GM12878 (cell line): ENCODE results near the gene SLAIN2. TPM values are rescaled to one million over a fixed set of nuclear protein-coding genes. Genes with fewer than 3 reads are reported as not detected.

ENCODE experiments used
- ATAC-seq: fragments of 200-7000 bp; cut with Tn5 transposase; 3 replicates; pipeline ENCODE4 v1.9.1; 2020; ENCODE audit warnings: mild to moderate bottlenecking, moderate library complexity
- BruUV-seq: library from RNA; stranded (reverse); fragments of 400-500 nt; replicated peaks from 2 replicates; lab custom pipeline; 2021; lab: Mats Ljungman, UMichigan
- CTCF ChIA-PET: fragments of 300-600 bp; sonication (Branson Sonifier 250); formaldehyde crosslinking; extraction: SDS; loops from one replicate; lab custom pipeline; 2021; ENCODE audit warnings: inconsistent platforms; lab: Yijun Ruan, JAX
- POLR2A ChIA-PET: fragments of 350-600 bp; formaldehyde crosslinking; extraction: SDS; loops from one replicate; lab custom pipeline; 2021; ENCODE audit warnings: inconsistent platforms; lab: Charles Lee
- RAD21 ChIA-PET: fragments of 300-600 bp; sonication (Branson Sonifier 250); formaldehyde crosslinking; loops from one replicate; lab custom pipeline; 2023; ENCODE audit warnings: antibody characterized with exemption; ENCODE audit not compliant: unreplicated experiment; lab: Charles Lee
- SMC1A ChIA-PET: fragments of 300-600 bp; sonication (Branson Sonifier 250); formaldehyde crosslinking; loops from one replicate; lab custom pipeline; 2023; ENCODE audit not compliant: unreplicated experiment, uncharacterized antibody; lab: Charles Lee
- DNase-seq: peaks from one replicate; pipeline ENCODE4 v3.0.0-alpha.2; 2011; ENCODE audit warnings: low read depth, low spot score
- FAIRE-seq: peaks from 3 replicates; lab custom pipeline; 2011; peaks lifted over from hg19 to GRCh38; lab: Jason Lieb, UNC
- H2AFZ ChIP-seq: 2 replicates; pipeline ENCODE4 v1.6.0; 2011; ENCODE audit warnings: low read depth, low read length, control low read depth; ENCODE audit not compliant: control insufficient read depth
- H3K27ac ChIP-seq: 2 replicates; pipeline ENCODE4 v1.5.1; 2011; ENCODE audit warnings: control low read depth; ENCODE audit not compliant: control insufficient read depth, insufficient read depth
- H3K27me3 ChIP-seq, 2 experiments: replicated peaks in 1 of 2; 2 replicates each; pipeline versions ENCODE4 v1.6.0 to v1.6.1; 2011; ENCODE audit warnings: low read length in 1 of 2; ENCODE audit not compliant: control insufficient read depth in 2 of 2, insufficient read depth in 2 of 2
- H3K36me3 ChIP-seq, 2 experiments: 2 replicates each; pipeline ENCODE4 v1.5.1; 2011; ENCODE audit warnings: low read length in 1 of 2; ENCODE audit not compliant: control insufficient read depth in 2 of 2, insufficient read depth in 2 of 2
- H3K4me1 ChIP-seq: 2 replicates; pipeline ENCODE4 v1.6.1; 2011; ENCODE audit warnings: mild to moderate bottlenecking, low read length, moderate library complexity, mixed read lengths; ENCODE audit not compliant: control insufficient read depth, insufficient read depth
- H3K4me2 ChIP-seq: 2 replicates; pipeline ENCODE4 v1.6.0; 2011; ENCODE audit warnings: control low read depth; ENCODE audit not compliant: control insufficient read depth, insufficient read depth
- H3K4me3 ChIP-seq: fragments of 200-600 bp; sonication (generic); 2 replicates; pipeline ENCODE4 v1.5.1; 2016
- H3K79me2 ChIP-seq: 2 replicates; pipeline ENCODE4 v1.6.0; 2011; ENCODE audit warnings: low read length; ENCODE audit not compliant: control insufficient read depth, insufficient read depth
- H3K9ac ChIP-seq: 2 replicates; pipeline ENCODE4 v1.8.0; 2011; ENCODE audit warnings: low read length, control low read depth, mixed read lengths; ENCODE audit not compliant: control insufficient read depth, insufficient read depth
- H3K9me3 ChIP-seq: replicated peaks from 3 replicates; pipeline ENCODE4 v1.5.1; 2011; ENCODE audit warnings: mild to moderate bottlenecking, low read length; ENCODE audit not compliant: control insufficient read depth, insufficient read depth
- H4K20me1 ChIP-seq: 2 replicates; pipeline ENCODE4 v1.6.0; 2011; ENCODE audit not compliant: control insufficient read depth, insufficient read depth
- CHD2 ChIP-seq: IDR thresholded peaks from 2 replicates; pipeline ENCODE4 v1.6.1; 2011; ENCODE audit warnings: low read depth, low read length, improper control_type of control experiment, borderline replicate concordance
- CREB1 ChIP-seq: IDR thresholded peaks from 2 replicates; pipeline ENCODE4 v1.6.1; 2012; ENCODE audit warnings: low read depth, mild to moderate bottlenecking, inconsistent platforms
- ESRRA ChIP-seq: IDR thresholded peaks from 2 replicates; pipeline ENCODE4 v1.6.1; 2012; ENCODE audit warnings: mild to moderate bottlenecking, low read length, improper control_type of control experiment
- IKZF1 ChIP-seq: fragments of 450-650 bp; conservative IDR thresholded peaks from 2 replicates; pipeline ENCODE4 v1.6.1; 2017; ENCODE audit warnings: antibody characterized with exemption, mild to moderate bottlenecking
- JUND ChIP-seq: IDR thresholded peaks from 2 replicates; pipeline ENCODE4 v1.6.1; 2012; ENCODE audit warnings: low read depth, mild to moderate bottlenecking, low read length, improper control_type of control experiment, moderate library complexity
- NFIC ChIP-seq: IDR thresholded peaks from 2 replicates; pipeline ENCODE4 v1.6.1; 2012; ENCODE audit warnings: low read depth, mild to moderate bottlenecking, inconsistent platforms, low read length, moderate library complexity
- NR2F1 ChIP-seq: fragments of 450-650 bp; conservative IDR thresholded peaks from 2 replicates; pipeline ENCODE4 v1.6.1; 2017; ENCODE audit warnings: mild to moderate bottlenecking
- PAX5 ChIP-seq: IDR thresholded peaks from 2 replicates; pipeline ENCODE4 v1.6.1; 2011; ENCODE audit warnings: low read depth, low read length, borderline replicate concordance
- PKNOX1 ChIP-seq: fragments of 450-650 bp; IDR thresholded peaks from 2 replicates; pipeline ENCODE4 v1.6.1; 2016; ENCODE audit warnings: mild to moderate bottlenecking
- POLR2AphosphoS5 ChIP-seq: IDR thresholded peaks from 2 replicates; pipeline ENCODE4 v1.6.1; 2011; ENCODE audit warnings: mild to moderate bottlenecking, low read length, inconsistent platforms
- RB1 ChIP-seq: fragments of 450-650 bp; formaldehyde crosslinking; IDR thresholded peaks from 2 replicates; pipeline ENCODE4 v1.6.1; 2017; ENCODE audit warnings: mild to moderate bottlenecking, borderline replicate concordance
- SREBF2 ChIP-seq: IDR thresholded peaks from 2 replicates; pipeline ENCODE4 v1.6.1; 2012; ENCODE audit warnings: mild to moderate bottlenecking, low read length
- TBL1XR1 ChIP-seq: IDR thresholded peaks from 2 replicates; pipeline ENCODE4 v1.6.1; 2012; ENCODE audit warnings: low read depth, low read length, improper control_type of control experiment
- ZNF384 ChIP-seq: IDR thresholded peaks from 2 replicates; pipeline ENCODE4 v1.6.1; 2012; ENCODE audit warnings: low read depth, mild to moderate bottlenecking, low read length, improper control_type of control experiment, borderline replicate concordance
- ZNF687 ChIP-seq: fragments of 450-650 bp; IDR thresholded peaks from 2 replicates; pipeline ENCODE4 v1.6.1; 2017; ENCODE audit warnings: mild to moderate bottlenecking, moderate library complexity
- WGBS: methylation state at CpG from one replicate; pipeline ENCODE4 v1.1.6; 2016; ENCODE audit warnings: low lambda C conversion rate; ENCODE audit not compliant: insufficient replicate concordance, insufficient coverage; ENCODE audit errors: missing lambda C conversion rate; 5-methylcytosine and 5-hydroxymethylcytosine counted together
- in situ Hi-C: fragments of 300-500 bp; cut with MboI; formaldehyde crosslinking; loops from 9 replicates; pipeline ENCODE4 v1.14.3; 2018; ENCODE audit warnings: mixed read lengths
- intact Hi-C: fragments of 100-400 bp; cut with micrococcal nuclease; formaldehyde crosslinking; loops from one replicate; pipeline ENCODE4 v1.14.2; 2022; ENCODE audit not compliant: unreplicated experiment
- polyA plus RNA-seq, 11 experiments: library from polyadenylated mRNA; depleted of rRNA in 4 of 11; unstranded in 6 of 11; stranded (reverse) in 5 of 11; fragments of >200 nt; fragmentation: Nextera tagmentation in 4 of 11; fragmentation: Illumina TruSeq in 1 of 11; extraction: Ambion mirVana in 4 of 11; extraction: Trizol in 1 of 11; gene quantifications; 1 replicate in 1 of 11; 2 replicates in 10 of 11; pipeline versions ENCODE4 v1.2.1 to v1.2.3, GENCODE V29; 2011 to 2016; ENCODE audit warnings: inconsistent platforms in 2 of 11, missing spikeins in 2 of 11, low read depth in 1 of 11
- total RNA-seq, 4 experiments: library from RNA; depleted of rRNA in 3 of 4; stranded (reverse); fragments of >200 nt in 3 of 4; fragmentation: Illumina TruSeq in 1 of 4; extraction: Trizol in 1 of 4; gene quantifications; 2 replicates each; pipeline versions ENCODE4 v1.2.1 to v1.2.3, GENCODE V29; 2013 to 2021
- TF ChIP-seq, protein P1 (sequence below), 3 experiments: IDR thresholded peaks in 2 of 3; conservative IDR thresholded peaks in 1 of 3; 2 replicates each; pipeline ENCODE4 v1.5.1; 2011; ENCODE audit warnings: low read depth in 3 of 3, low read length in 3 of 3, mild to moderate bottlenecking in 3 of 3, control low read depth in 2 of 3, moderate library complexity in 2 of 3, inconsistent platforms in 1 of 3, mixed read lengths in 1 of 3; ENCODE audit not compliant: control insufficient read depth in 2 of 3, insufficient read depth in 1 of 3; ENCODE audit errors: extremely low read depth in 1 of 3
- TF ChIP-seq, protein P2 (sequence below): fragments of 450-650 bp; IDR thresholded peaks from 2 replicates; pipeline ENCODE4 v1.6.1; 2014; ENCODE audit warnings: mild to moderate bottlenecking

SLAIN2 gene
- total and polyA plus RNA-seq, 10 of the 15 experiments (the other 5 are each of a cell fraction or from before 2014, with no cell fraction given), result 4.3 to 96.6 (median 25.4) TPM

DNA sequence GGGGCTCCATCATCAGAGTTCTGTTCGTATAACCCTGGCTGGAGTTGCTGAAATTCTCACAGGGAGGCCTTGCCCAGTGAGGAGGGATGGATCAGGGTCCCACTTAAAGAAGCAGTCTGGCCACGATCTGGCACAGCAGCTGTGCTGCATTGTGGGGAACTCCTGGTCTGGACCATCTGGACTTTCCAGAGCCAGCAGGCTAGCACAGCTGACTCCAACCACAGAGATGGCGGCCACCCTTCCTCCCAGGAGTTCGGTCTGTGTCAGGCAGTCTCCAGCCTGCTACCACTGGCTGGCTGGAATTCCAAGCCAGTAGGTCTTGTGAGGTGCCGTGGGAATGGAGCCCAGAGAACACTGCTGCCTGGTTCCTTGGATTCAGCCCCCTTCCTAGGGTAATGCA lies 62.0 kb downstream of the SLAIN2 start:
- H3K27me3 ChIP-seq, result no peaks in the 10 kb centered on the region
- H3K9ac ChIP-seq, result no peak overlapping the region
- intact Hi-C loops, result no loop called here
- ChIA-PET SMC1A (no interaction called here), CTCF (no interaction called here), RAD21 (no interaction called here), POLR2A (no interaction called here)
- H3K4me3 ChIP-seq, result no peak overlapping the region
- ATAC-seq (no peak), DNase-seq (no peak), FAIRE-seq (no peak)
- WGBS, result 89% methylated on average over 5 of the region's 5 CpGs
- H4K20me1 ChIP-seq, result no peaks in the 10 kb centered on the region
- H3K9me3 ChIP-seq, result no peaks in the 10 kb centered on the region
- H3K4me1 ChIP-seq, result no peaks in the 10 kb centered on the region
- no peak overlapping the region for H3K4me2 ChIP-seq
- H3K79me2 ChIP-seq, result no peaks in the 10 kb centered on the region
- peaks cover 0 to 7% of the 10 kb centered on the region in 2 experiments; a peak in 2 of 4 replicates for H3K36me3 ChIP-seq
- H3K27ac ChIP-seq, result no peak overlapping the region
- in situ Hi-C loops, result no loop called here
- no TSS peak for BruUV-seq
- H2AFZ ChIP-seq, result no peak overlapping the region
- TF ChIP-seq RB1 (no peak), PKNOX1 (no peak), PAX5 (no peak), JUND (no peak), POLR2AphosphoS5 (no peak), NR2F1 (no peak), IKZF1 (no peak), TBL1XR1 (no peak), ESRRA (no peak), CREB1 (no peak), ZNF687 (no peak), CHD2 (no peak), ZNF384 (no peak), SREBF2 (no peak), NFIC (no peak)
- TF ChIP-seq, protein P1, sequence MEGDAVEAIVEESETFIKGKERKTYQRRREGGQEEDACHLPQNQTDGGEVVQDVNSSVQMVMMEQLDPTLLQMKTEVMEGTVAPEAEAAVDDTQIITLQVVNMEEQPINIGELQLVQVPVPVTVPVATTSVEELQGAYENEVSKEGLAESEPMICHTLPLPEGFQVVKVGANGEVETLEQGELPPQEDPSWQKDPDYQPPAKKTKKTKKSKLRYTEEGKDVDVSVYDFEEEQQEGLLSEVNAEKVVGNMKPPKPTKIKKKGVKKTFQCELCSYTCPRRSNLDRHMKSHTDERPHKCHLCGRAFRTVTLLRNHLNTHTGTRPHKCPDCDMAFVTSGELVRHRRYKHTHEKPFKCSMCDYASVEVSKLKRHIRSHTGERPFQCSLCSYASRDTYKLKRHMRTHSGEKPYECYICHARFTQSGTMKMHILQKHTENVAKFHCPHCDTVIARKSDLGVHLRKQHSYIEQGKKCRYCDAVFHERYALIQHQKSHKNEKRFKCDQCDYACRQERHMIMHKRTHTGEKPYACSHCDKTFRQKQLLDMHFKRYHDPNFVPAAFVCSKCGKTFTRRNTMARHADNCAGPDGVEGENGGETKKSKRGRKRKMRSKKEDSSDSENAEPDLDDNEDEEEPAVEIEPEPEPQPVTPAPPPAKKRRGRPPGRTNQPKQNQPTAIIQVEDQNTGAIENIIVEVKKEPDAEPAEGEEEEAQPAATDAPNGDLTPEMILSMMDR (IDR thresholded peaks at IDR 0.05 in 2 of 3, conservative IDR thresholded peaks at IDR 0.05 in 1 of 3; ENCODE audit: control insufficient read depth in 2 of 3, extremely low read depth in 1 of 3, insufficient read depth in 1 of 3, low read depth in 3 of 3, low read length in 3 of 3), result no peak
- TF ChIP-seq, protein P2, sequence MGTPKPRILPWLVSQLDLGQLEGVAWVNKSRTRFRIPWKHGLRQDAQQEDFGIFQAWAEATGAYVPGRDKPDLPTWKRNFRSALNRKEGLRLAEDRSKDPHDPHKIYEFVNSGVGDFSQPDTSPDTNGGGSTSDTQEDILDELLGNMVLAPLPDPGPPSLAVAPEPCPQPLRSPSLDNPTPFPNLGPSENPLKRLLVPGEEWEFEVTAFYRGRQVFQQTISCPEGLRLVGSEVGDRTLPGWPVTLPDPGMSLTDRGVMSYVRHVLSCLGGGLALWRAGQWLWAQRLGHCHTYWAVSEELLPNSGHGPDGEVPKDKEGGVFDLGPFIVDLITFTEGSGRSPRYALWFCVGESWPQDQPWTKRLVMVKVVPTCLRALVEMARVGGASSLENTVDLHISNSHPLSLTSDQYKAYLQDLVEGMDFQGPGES, result no peak
